ENCODE results near the gene MKI67. TPM values are rescaled to one million over a fixed set of nuclear protein-coding genes. Genes with fewer than 3 reads are reported as not detected.
A peak's percentile ranks its signal among the peaks of the same experiment; 100 is the strongest.

Gene MKI67
- total RNA-seq, 1 donor from 2014 or later = 1.1 TPM

GRCh38 chr10:128059982-128060293 lies 66.3 kb downstream of the MKI67 start:
- intact Hi-C loops (cut with DNase I) = no loop called here

DNA sequence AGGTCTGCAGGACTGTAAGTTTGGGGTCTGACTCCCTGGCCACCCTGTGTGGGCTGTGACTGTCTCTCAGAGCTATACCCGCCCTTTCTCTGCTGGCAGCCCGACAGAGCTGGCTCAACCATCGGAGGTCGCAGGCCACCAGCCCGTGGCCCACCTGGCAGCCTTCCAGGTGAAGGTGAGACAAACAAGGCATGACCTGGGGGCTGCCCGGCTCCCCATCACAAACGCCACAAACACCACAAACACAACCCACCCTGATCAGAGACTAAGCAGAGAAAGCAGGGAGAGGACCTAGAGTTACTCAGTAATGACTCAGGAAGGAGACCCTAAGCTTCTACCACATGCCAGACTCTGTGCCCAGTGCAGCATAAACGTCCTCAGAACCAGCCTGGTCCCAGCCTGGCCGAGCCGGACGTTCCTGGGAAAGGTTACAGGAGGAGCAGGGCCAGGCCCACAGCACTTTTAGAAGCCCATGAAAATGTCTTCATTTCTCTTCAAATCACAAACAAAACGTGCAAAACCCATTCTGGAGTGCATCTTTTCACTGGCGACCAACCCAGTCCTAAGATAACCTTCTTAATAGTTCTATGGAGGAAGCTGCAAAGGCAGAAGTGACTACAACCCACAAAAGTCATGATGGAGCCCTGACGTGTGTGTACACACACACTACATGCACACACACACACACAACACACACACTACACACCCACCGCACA lies 66.8 kb downstream of the MKI67 start:
- intact Hi-C loops (cut with DNase I) = no loop called here
- peak; percentile 75 for DNase-seq (ENCODE audit: low spot score)

More at GRCh38 chr10:128059982-128060293, 66.3 kb downstream of the MKI67 start:
- no peak for DNase-seq (ENCODE audit: low spot score)

GRCh38 chr10:128058750-128059134 lies 67.5 kb downstream of the MKI67 start:
- intact Hi-C loops (cut with DNase I) = no loop called here

GRCh38 chr10:128058106-128058749 lies 68.0 kb downstream of the MKI67 start:
- DNase-seq (ENCODE audit: low spot score) = peak; percentile 55
- intact Hi-C loops (cut with DNase I) = no loop called here

More at GRCh38 chr10:128058750-128059134, 67.5 kb downstream of the MKI67 start:
- DNase-seq (ENCODE audit: low spot score) = no peak

DNA sequence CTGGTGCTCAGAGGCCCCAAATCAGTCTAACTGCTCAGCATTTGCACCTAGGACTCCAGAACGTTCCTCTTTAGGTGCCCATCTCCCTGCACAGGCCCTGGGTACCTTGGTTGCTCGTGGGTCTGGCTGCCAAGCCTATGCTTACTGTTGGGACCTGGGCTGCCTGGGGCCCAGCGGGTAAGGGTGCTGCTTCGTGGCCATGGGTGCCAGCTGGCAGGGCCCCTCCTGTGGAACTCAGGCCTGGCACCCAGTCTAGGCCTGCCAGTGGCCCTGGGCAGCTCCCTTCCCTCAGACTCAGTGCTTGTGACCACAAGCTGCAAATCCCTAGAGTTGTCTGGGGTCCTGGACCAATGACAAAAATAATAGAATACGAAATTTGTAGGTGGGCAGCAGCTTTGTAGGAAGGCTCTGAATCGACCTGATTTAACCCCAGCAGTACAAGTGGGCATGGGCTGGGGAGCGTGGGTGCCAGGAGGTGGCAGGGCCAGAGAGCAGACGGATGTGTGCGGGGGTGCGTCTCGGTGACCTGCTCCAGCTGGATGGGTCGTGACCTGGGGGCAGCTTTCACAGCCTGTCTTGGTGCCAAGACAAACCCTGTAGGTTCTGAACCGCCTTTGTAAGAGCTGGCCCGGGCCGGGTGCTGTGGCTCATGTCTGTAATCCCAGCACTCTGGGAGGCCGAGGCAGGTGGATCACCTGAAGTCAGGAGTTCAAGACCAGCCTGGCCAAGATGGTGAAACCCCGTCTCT lies 69.7 kb downstream of the MKI67 start:
- intact Hi-C loops (cut with DNase I) = no loop called here
- no peak for DNase-seq (ENCODE audit: low spot score)

GRCh38 chr10:128055061-128055868 lies 71.0 kb downstream of the MKI67 start:
- DNase-seq (ENCODE audit: low spot score) = no peak
- intact Hi-C loops (cut with DNase I) = no loop called here

DNA sequence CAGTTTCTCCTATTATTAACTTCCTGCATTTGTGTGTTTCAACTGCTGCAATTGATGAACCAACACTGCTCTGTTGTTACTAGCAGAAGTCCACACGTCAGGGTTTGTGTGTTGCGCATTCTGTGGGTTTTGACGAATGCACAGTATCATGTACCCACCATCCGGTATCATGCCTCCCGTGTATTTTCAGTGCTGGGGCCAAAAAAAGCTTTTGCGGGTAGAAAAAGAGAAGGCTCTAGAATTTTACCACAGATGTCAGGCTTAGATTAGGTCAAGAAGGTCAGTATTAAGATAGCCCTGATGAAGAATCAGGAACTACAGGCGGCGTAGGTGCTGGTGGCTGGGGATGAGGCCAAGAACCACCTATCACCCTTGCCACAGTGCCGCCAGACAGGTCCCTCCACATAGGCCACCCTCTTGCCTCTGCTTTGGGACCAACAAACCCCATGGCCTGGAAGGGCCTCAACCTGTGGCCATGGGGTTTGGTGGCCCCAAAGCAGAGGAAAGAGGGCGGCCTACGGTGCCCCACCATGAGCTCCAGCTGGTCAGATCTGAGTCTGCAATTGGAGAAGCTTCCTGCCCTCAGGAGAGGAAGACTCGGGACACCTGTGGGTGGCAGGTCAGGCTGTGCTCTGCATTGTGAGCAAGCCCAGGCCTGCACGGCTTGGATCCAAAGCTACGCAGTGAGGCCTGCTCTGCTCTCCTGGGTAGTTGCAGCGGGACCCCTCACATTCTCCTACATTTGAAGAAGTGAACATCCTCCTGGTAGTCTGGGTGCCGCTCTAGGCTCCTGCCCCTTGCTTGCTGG lies 71.9 kb downstream of the MKI67 start:
- DNase-seq (ENCODE audit: low spot score) = no peak
- intact Hi-C loops (cut with DNase I) = no loop called here

GRCh38 chr10:128053356-128053755 lies 72.9 kb downstream of the MKI67 start:
- intact Hi-C loops (cut with DNase I) = no loop called here
- peak; percentile 39 for DNase-seq (ENCODE audit: low spot score)

DNA sequence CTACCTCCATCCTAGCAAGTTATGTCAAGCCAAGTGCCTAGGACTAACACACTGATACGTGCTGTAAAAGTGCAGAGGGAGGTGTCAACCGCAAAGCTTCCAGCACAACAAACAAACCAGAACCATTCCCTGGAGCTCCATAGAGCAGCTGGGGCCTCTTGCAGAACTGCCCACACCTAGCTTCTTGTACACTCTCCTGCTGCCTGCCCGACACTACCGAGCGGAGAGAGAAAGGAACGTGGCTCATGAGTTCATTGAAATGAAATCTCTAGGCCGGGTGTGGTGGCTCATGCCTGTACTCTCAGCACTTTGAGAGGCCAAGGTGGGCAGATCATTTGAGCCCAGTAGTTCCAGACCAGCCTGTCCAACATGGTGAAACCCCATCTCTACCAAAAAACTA lies 73.5 kb downstream of the MKI67 start:
- DNase-seq (ENCODE audit: low spot score) = peak; percentile 57
- intact Hi-C loops (cut with DNase I) = no loop called here

DNA sequence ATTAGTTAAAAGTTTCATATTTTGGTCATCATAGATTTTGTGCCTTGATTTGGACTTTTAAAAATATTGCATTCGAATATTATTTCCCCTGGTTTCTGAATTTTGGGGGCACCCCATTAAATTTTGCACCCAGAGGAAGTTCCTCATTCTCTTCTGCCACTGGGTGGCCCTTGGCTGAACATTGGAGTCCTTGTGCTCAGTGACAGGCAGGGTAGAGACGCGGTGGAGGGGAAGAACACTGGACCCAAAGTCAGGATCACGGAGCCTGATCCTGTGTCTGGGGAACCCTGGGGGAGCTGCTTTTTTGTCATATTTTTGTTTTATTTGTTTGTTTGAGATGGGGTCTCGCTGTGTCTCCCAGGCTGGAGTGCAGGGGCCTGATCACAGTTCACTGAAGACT lies 74.7 kb downstream of the MKI67 start:
- intact Hi-C loops (cut with DNase I) = no loop called here
- peak; percentile 49 for DNase-seq (ENCODE audit: low spot score)

DNA sequence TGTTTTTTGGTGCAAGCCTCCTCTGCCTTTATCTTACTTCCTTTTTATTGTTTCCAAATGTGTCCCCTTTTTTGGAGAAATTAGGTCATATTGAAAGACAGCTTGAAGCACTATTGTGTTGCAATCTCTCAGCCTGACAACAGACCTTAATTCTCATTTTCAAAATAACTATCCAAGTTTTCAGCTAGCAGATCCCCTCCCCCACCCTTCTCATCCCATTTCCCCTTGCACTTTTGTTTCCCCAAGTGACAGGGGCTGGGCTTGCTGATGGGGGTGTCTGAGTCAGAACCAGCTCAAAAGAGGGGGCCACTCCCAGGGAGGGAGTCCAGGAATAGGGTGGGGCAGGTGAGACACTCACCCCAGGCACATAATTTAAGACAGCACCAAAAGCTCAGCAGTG lies 75.3 kb downstream of the MKI67 start:
- no peak for DNase-seq (ENCODE audit: low spot score)
- intact Hi-C loops (cut with DNase I) = no loop called here

GRCh38 chr10:128050121-128050516 lies 76.1 kb downstream of the MKI67 start:
- intact Hi-C loops (cut with DNase I) = no loop called here
- no peak for DNase-seq (ENCODE audit: low spot score)

- intact Hi-C loops (cut with DNase I) = loop anchor here (5.0 kb wide), 1 partner anchor 127 kb away; no protein-coding TSS in a partner anchor
- peak; percentile 68 for DNase-seq (ENCODE audit: low spot score)
Observed at GRCh38 chr10:128049226-128050120, 76.8 kb downstream of the MKI67 start.

DNA sequence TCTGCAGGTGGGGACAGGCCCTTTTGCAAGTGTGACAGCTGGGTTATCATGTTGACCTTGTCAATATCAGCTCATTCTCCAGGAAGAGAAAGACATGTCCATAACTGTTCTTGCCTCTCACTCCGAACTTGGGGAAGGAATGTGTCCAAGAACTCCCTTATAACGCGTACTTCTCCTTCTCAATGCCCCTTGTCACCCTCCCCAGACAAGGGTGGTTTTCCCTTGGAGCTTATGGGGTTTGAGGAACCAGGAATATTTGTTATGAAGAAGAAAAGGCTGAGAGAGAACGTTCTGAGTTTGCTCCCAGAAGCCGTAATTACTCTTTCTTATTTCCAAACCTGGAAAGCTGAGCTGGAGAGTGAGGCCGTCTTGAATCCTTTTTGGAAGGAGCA lies 77.4 kb downstream of the MKI67 start:
- intact Hi-C loops (cut with DNase I) = loop anchor here (5.0 kb wide), 1 partner anchor 127 kb away; no protein-coding TSS in a partner anchor
- DNase-seq (ENCODE audit: low spot score) = no peak

- intact Hi-C loops (cut with DNase I) = loop anchor here (5.0 kb wide), 1 partner anchor 126 kb away; no protein-coding TSS in a partner anchor
- peak; percentile 70 for DNase-seq (ENCODE audit: low spot score)
Observed at GRCh38 chr10:128047991-128048818, 78.0 kb downstream of the MKI67 start.

DNA sequence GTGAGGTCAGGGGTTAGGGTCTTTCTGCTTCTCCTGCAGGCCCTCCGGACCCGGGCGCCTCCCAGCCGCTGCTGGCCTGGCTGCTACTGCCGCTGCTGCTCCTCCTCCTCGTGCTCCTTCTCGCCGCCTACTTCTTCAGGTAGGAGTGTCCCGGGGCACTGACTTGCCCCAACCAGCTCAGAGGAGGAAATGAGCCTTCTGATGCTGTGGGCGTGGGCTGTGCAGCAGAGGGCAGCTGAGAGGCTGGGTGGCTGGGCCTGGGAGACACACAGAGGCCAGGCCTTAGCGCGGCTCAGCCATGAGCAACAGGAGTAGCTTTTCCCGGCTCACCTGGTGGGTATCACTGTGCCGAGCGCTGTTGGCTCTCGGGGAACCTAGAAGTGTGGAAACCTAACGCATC lies 78.9 kb downstream of the MKI67 start:
- intact Hi-C loops (cut with DNase I) = loop anchor here (5.0 kb wide), 1 partner anchor 125 kb away; no protein-coding TSS in a partner anchor
- peak; percentile 96 for DNase-seq (ENCODE audit: low spot score)

- peak; percentile 69 for DNase-seq (ENCODE audit: low spot score)
- intact Hi-C loops (cut with DNase I) = loop anchor here (5.0 kb wide), 1 partner anchor 125 kb away; no protein-coding TSS in a partner anchor
Observed at GRCh38 chr10:128046953-128047290, 79.3 kb downstream of the MKI67 start.
